Raji (cell line): ENCODE measurements around the gene ANKRD33.

Experiments used
- POLR2A ChIP-seq: IDR thresholded peaks from 2 replicates; pipeline ENCODE4 v1.6.1; 2011; ENCODE audit warnings: low read depth, low read length, control low read depth; ENCODE audit not compliant: insufficient read depth

Gene ANKRD33

GRCh38 chr12:51850081-51850964, 37.6 kb upstream of the ANKRD33 start:
- no peak for TF ChIP-seq POLR2A

GRCh38 chr12:51850965-51851299, 37.0 kb upstream of the ANKRD33 start:
- TF ChIP-seq POLR2A = no peak

GRCh38 chr12:51851413-51852124, 36.3 kb upstream of the ANKRD33 start:
- no peak for TF ChIP-seq POLR2A

GRCh38 chr12:51852404-51853137, 35.3 kb upstream of the ANKRD33 start:
- TF ChIP-seq POLR2A = no peak

- no peak for TF ChIP-seq POLR2A
Measured at GRCh38 chr12:51855586-51856428, 32.1 kb upstream of the ANKRD33 start.

GRCh38 chr12:51860986-51861385, 26.9 kb upstream of the ANKRD33 start:
- no peak for TF ChIP-seq POLR2A

- no peak for TF ChIP-seq POLR2A
Measured at GRCh38 chr12:51862947-51863346, 25.0 kb upstream of the ANKRD33 start.

- no peak for TF ChIP-seq POLR2A
Measured at GRCh38 chr12:51863363-51863932, 24.5 kb upstream of the ANKRD33 start.

GRCh38 chr12:51863933-51864832, 23.7 kb upstream of the ANKRD33 start:
- TF ChIP-seq POLR2A = no peak

GRCh38 chr12:51864833-51865670, 22.9 kb upstream of the ANKRD33 start:
- TF ChIP-seq POLR2A = no peak

GRCh38 chr12:51865757-51866270, 22.1 kb upstream of the ANKRD33 start:
- TF ChIP-seq POLR2A = no peak

- TF ChIP-seq POLR2A = no peak
Measured at GRCh38 chr12:51866324-51866723, 21.6 kb upstream of the ANKRD33 start.
